K562 (cell line): ENCODE measurements around the gene SPTBN5. TPM values are rescaled to one million over a fixed set of nuclear protein-coding genes. Genes with fewer than 3 reads are reported as not detected.

ENCODE experiments used
- ATAC-seq: fragments of 200-7000 bp; cut with Tn5 transposase; 3 replicates; pipeline ENCODE4 v1.9.1; 2020; ENCODE audit warnings: moderate library complexity
- BruUV-seq: library from RNA; stranded (reverse); fragments of 400-500 nt; replicated peaks from 2 replicates; lab custom pipeline; 2021; lab: Mats Ljungman, UMichigan
- CTCF ChIA-PET: fragments of 300-600 bp; formaldehyde crosslinking; extraction: SDS; loops from one replicate; lab custom pipeline; 2021; ENCODE audit warnings: low intra/inter-chr PET ratio; lab: Yijun Ruan, JAX
- POLR2A ChIA-PET: fragments of 300-600, 350-650 bp; sonication (Branson Sonifier 250); formaldehyde crosslinking; extraction: SDS; loops from one replicate; lab custom pipeline; 2021; ENCODE audit warnings: antibody characterized with exemption, inconsistent platforms; lab: Yijun Ruan, JAX
- DNase-seq, 4 experiments: peaks; one replicate each; pipeline versions ENCODE4 v3.0.0 to v3.0.0-alpha.2; 2011 to 2018; ENCODE audit warnings: low spot score in 3 of 4, mixed read lengths in 3 of 4; ENCODE audit errors: extremely low read depth in 1 of 4
- FAIRE-seq: peaks from 2 replicates; lab custom pipeline; 2011; peaks lifted over from hg19 to GRCh38; lab: Jason Lieb, UNC
- H2AFZ ChIP-seq: 2 replicates; pipeline ENCODE4 v1.6.0; 2011; ENCODE audit warnings: low read depth, low read length, control low read depth, inconsistent platforms
- H3K27ac ChIP-seq: fragments of 200-600 bp; 3 replicates; pipeline ENCODE4 v1.8.0; 2011; ENCODE audit warnings: low read depth, mild to moderate bottlenecking, control low read depth, inconsistent platforms, low read length, moderate library complexity, mixed read lengths; ENCODE audit errors: extremely low read depth
- H3K27me3 ChIP-seq, 2 experiments: fragments of 300-600 bp in 1 of 2; 2 replicates in 1 of 2; 3 replicates in 1 of 2; pipeline versions ENCODE4 v1.6.0 to v1.8.0; 2011; ENCODE audit warnings: inconsistent platforms in 2 of 2, low read length in 2 of 2, mild to moderate bottlenecking in 1 of 2, mixed read lengths in 1 of 2, moderate library complexity in 1 of 2; ENCODE audit not compliant: control insufficient read depth in 2 of 2, insufficient read depth in 2 of 2
- H3K36me3 ChIP-seq: fragments of 300-600 bp; 3 replicates; pipeline ENCODE4 v1.8.0; 2011; ENCODE audit warnings: mild to moderate bottlenecking, low read length, inconsistent platforms; ENCODE audit not compliant: control insufficient read depth, insufficient read depth
- H3K4me1 ChIP-seq, 2 experiments: fragments of 200-600 bp in 1 of 2; replicated peaks in 1 of 2; 2 replicates in 1 of 2; 3 replicates in 1 of 2; pipeline versions ENCODE4 v1.5.1 to v1.8.0; 2011; ENCODE audit warnings: inconsistent platforms in 2 of 2, low read length in 2 of 2, mild to moderate bottlenecking in 1 of 2, mixed read lengths in 1 of 2, moderate library complexity in 1 of 2; ENCODE audit not compliant: control insufficient read depth in 2 of 2, insufficient read depth in 2 of 2
- H3K4me2 ChIP-seq: 2 replicates; pipeline ENCODE4 v1.6.1; 2011; ENCODE audit warnings: low read length, control low read depth, inconsistent platforms, mixed read lengths; ENCODE audit not compliant: insufficient read depth
- H3K4me3 ChIP-seq: fragments of 200-600 bp; sonication (generic), shearing (Covaris generic); 2 replicates; pipeline ENCODE4 v1.5.1; 2016; ENCODE audit warnings: control low read depth, inconsistent platforms
- H3K79me2 ChIP-seq: fragments of 200-600 bp; 3 replicates; pipeline ENCODE4 v1.8.0; 2011; ENCODE audit warnings: low read length, inconsistent platforms; ENCODE audit not compliant: control insufficient read depth, insufficient read depth
- H3K9ac ChIP-seq, 2 experiments: 2 replicates each; pipeline versions ENCODE4 v1.6.0 to v1.6.1; 2011; ENCODE audit warnings: low read depth in 2 of 2, low read length in 2 of 2, control low read depth in 1 of 2, inconsistent platforms in 1 of 2, mild to moderate bottlenecking in 1 of 2, mixed read lengths in 1 of 2; ENCODE audit not compliant: insufficient read depth in 1 of 2
- H3K9me1 ChIP-seq: one replicate; pipeline ENCODE4 v1.6.0; 2011; ENCODE audit warnings: inconsistent platforms, mild to moderate bottlenecking, low read length, moderate library complexity; ENCODE audit not compliant: control insufficient read depth, insufficient read depth
- H3K9me3 ChIP-seq: replicated peaks from 2 replicates; pipeline ENCODE4 v1.5.1; 2011; ENCODE audit warnings: low read depth, low read length, inconsistent platforms; ENCODE audit not compliant: control insufficient read depth, insufficient read depth
- H4K20me1 ChIP-seq: replicated peaks from 2 replicates; pipeline ENCODE4 v1.6.1; 2011; ENCODE audit warnings: low read length, inconsistent platforms, mixed read lengths; ENCODE audit not compliant: control insufficient read depth, insufficient read depth
- STAG1 ChIP-seq: sonication (generic); formaldehyde crosslinking; IDR thresholded peaks from 2 replicates; pipeline ENCODE4 v1.5.0; 2020; ENCODE audit warnings: missing genetic modification reagents, borderline replicate concordance
- TAL1 ChIP-seq: fragments of 450-650 bp; IDR thresholded peaks from 2 replicates; pipeline ENCODE4 v1.6.1; 2016; ENCODE audit warnings: mild to moderate bottlenecking
- ZNF717 ChIP-seq: fragments of 250-450 bp; sonication (Bioruptor Pico); IDR thresholded peaks from 2 replicates; pipeline ENCODE4 v1.5.0; 2021
- ZNF766 ChIP-seq: fragments of 200-800 bp; sonication (Bioruptor generic); conservative IDR thresholded peaks from 2 replicates; pipeline ENCODE4 v1.6.1; 2016; ENCODE audit warnings: missing genetic modification characterization, missing compliant biosample characterization
- WGBS: fragments of 100-300 bp; shearing (Covaris generic); methylation state at CpG from one replicate; pipeline ENCODE4 v1.1.6; 2016; ENCODE audit warnings: low coverage, mixed read lengths; ENCODE audit not compliant: insufficient coverage; ENCODE audit errors: missing lambda C conversion rate; 5-methylcytosine and 5-hydroxymethylcytosine counted together
- in situ Hi-C: fragments of 300-500 bp; cut with MboI; formaldehyde crosslinking; loops from 4 replicates; pipeline ENCODE4 v1.15.0; 2018; ENCODE audit warnings: inconsistent platforms, mixed read lengths
- intact Hi-C: fragments of 100-400 bp; cut with micrococcal nuclease; formaldehyde crosslinking; loops from 2 replicates; pipeline ENCODE4 v1.14.2; 2022
- polyA plus RNA-seq, 8 experiments: library from polyadenylated mRNA; depleted of rRNA in 4 of 8; stranded (reverse) in 5 of 8; unstranded in 3 of 8; fragments of >200 nt; fragmentation: Nextera tagmentation in 2 of 8; fragmentation: Illumina TruSeq in 1 of 8; extraction: Ambion mirVana in 2 of 8; extraction: Trizol in 1 of 8; gene quantifications; 2 replicates each; pipeline versions ENCODE4 v1.2.1 to v1.2.3, GENCODE V29; 2011 to 2014; ENCODE audit warnings: inconsistent platforms in 1 of 8, missing spikeins in 1 of 8
- total RNA-seq, 7 experiments: library from RNA; depleted of rRNA in 6 of 7; stranded (reverse); fragments of >200 nt in 6 of 7; fragmentation: Illumina TruSeq in 2 of 7; extraction: Trizol in 2 of 7; gene quantifications; 2 replicates each; pipeline versions ENCODE4 v1.2.1 to v1.2.3, GENCODE V29; 2011 to 2021; ENCODE audit warnings: low replicate concordance in 1 of 7
- TF ChIP-seq, protein P1 (sequence below): fragments of 450-650 bp; conservative IDR thresholded peaks from 2 replicates; pipeline ENCODE4 v1.6.1; 2016; ENCODE audit warnings: missing genetic modification characterization, low read depth, mild to moderate bottlenecking, control low read depth, missing compliant biosample characterization
- TF ChIP-seq, protein P2 (sequence below): IDR thresholded peaks from 3 replicates; pipeline ENCODE4 v1.6.1; 2011; ENCODE audit warnings: borderline replicate concordance, mild to moderate bottlenecking, moderate library complexity; ENCODE audit not compliant: insufficient read length; ENCODE audit errors: extremely low read depth

The SPTBN5 gene
- total and polyA plus RNA-seq, 9 of the 15 experiments (the other 6 are each of a cell fraction or from before 2014, with no cell fraction given) = 0.02 TPM; not detected in 8

DNA sequence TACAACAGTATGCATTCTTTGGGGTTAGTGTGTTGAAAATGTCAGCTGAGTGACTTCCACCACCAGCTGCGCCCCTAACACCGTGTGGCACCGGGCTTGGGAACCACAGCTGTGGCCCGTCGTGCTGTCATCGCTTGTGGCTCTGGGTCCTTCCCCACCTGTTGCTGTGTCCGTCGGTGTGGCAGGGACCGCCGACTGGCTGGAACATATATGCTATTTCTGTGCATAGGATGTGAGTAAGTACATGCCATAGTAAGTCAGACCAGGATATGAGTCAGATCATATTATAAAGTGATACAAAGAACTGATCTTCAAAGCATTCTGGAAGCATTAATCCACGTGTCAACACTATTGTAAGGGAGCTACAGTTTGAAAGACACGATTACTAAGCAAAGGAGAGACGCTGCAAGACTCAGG lies 46.6 kb upstream of the SPTBN5 start:
- CTCF ChIA-PET = no interaction called here
- POLR2A ChIA-PET = interaction anchor here (0.7 to 1.8 kb wide), 2 partner anchors 9 to 12 kb away, joined by 3 to 6 read pairs; no protein-coding TSS in a partner anchor
- Histone ChIP-seq H3K9me3 (no peaks in the 10 kb centered on the region), H3K36me3 (peaks cover 9% of the 10 kb centered on the region; the same call in 2 of the 3 replicates), H2AFZ (no peak overlapping the region), H3K9me1 (no peaks in the 10 kb centered on the region), H3K9ac (no peak overlapping the region; a peak in 1 of 4 replicates), H3K4me2 (no peak overlapping the region), H3K4me3 (no peak overlapping the region), H3K27ac (no peak overlapping the region), H3K27me3 (no peaks in the 10 kb centered on the region), H4K20me1 (no peaks in the 10 kb centered on the region; the same call in 1 of the 2 replicates), H3K79me2 (no peaks in the 10 kb centered on the region), H3K4me1 (no peaks in the 10 kb centered on the region; a peak in 2 of 5 replicates)
- intact Hi-C loops (no loop called here), in situ Hi-C loops (no loop called here)
- ATAC-seq (no peak), DNase-seq (no peak), FAIRE-seq (no peak)
- TF ChIP-seq STAG1 (CRISPR knock-in tag) = no peak
- WGBS = 82% methylated on average over 11 of the region's 13 CpGs
- BruUV-seq = no TSS peak

DNA sequence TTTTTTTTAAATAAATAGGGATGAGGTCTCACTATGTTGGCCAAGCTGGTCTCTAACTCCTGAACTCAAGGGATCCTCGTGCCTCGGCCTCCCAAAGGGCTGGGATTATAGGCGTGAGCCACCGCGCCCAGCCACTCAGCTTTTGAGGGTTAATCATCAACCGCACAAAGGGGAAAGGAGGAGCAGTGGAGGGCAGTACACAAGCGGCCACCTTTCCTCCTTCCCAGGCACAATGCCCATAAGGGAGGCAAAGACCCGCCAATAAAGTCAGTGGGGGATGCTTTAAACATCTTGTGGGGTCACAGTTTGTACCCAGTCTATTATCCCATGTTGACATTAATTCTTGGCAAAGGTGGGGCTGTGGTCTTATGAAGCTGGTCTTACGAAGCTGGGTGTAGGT lies 46.1 kb upstream of the SPTBN5 start:
- Histone ChIP-seq H3K9me1 (no peaks in the 10 kb centered on the region), H4K20me1 (no peaks in the 10 kb centered on the region; the same call in 1 of the 2 replicates), H3K9me3 (no peaks in the 10 kb centered on the region), H2AFZ (no peak overlapping the region), H3K4me1 (no peaks in the 10 kb centered on the region; a peak in 2 of 5 replicates), H3K79me2 (no peaks in the 10 kb centered on the region), H3K36me3 (peaks cover 9% of the 10 kb centered on the region; the same call in 2 of the 3 replicates), H3K27ac (no peak overlapping the region), H3K9ac (no peak overlapping the region), H3K27me3 (no peaks in the 10 kb centered on the region), H3K4me2 (no peak overlapping the region), H3K4me3 (no peak overlapping the region)
- in situ Hi-C loops (no loop called here), intact Hi-C loops (no loop called here)
- BruUV-seq = no TSS peak
- POLR2A ChIA-PET = interaction anchor here (1.8 kb wide), 1 partner anchor 13 kb away, joined by 6 read pairs; no protein-coding TSS in a partner anchor
- CTCF ChIA-PET = no interaction called here
- 83% methylated on average over 9 of the region's 9 CpGs for WGBS
- DNase-seq (no peak), ATAC-seq (no peak), FAIRE-seq (no peak)
- TF ChIP-seq ZNF717 (CRISPR knock-in tag) = no peak
- TF ChIP-seq, protein P1, sequence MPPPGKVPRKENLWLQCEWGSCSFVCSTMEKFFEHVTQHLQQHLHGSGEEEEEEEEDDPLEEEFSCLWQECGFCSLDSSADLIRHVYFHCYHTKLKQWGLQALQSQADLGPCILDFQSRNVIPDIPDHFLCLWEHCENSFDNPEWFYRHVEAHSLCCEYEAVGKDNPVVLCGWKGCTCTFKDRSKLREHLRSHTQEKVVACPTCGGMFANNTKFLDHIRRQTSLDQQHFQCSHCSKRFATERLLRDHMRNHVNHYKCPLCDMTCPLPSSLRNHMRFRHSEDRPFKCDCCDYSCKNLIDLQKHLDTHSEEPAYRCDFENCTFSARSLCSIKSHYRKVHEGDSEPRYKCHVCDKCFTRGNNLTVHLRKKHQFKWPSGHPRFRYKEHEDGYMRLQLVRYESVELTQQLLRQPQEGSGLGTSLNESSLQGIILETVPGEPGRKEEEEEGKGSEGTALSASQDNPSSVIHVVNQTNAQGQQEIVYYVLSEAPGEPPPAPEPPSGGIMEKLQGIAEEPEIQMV = no peak
- TF ChIP-seq, protein P2, sequence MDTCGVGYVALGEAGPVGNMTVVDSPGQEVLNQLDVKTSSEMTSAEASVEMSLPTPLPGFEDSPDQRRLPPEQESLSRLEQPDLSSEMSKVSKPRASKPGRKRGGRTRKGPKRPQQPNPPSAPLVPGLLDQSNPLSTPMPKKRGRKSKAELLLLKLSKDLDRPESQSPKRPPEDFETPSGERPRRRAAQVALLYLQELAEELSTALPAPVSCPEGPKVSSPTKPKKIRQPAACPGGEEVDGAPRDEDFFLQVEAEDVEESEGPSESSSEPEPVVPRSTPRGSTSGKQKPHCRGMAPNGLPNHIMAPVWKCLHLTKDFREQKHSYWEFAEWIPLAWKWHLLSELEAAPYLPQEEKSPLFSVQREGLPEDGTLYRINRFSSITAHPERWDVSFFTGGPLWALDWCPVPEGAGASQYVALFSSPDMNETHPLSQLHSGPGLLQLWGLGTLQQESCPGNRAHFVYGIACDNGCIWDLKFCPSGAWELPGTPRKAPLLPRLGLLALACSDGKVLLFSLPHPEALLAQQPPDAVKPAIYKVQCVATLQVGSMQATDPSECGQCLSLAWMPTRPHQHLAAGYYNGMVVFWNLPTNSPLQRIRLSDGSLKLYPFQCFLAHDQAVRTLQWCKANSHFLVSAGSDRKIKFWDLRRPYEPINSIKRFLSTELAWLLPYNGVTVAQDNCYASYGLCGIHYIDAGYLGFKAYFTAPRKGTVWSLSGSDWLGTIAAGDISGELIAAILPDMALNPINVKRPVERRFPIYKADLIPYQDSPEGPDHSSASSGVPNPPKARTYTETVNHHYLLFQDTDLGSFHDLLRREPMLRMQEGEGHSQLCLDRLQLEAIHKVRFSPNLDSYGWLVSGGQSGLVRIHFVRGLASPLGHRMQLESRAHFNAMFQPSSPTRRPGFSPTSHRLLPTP = no peak
- no peak for TF ChIP-seq ZNF766 (CRISPR knock-in tag)
- no peak for TF ChIP-seq TAL1
